HepG2 (cell line): ENCODE measurements around the gene EMC8. TPM values are rescaled to one million over a fixed set of nuclear protein-coding genes. Genes with fewer than 3 reads are reported as not detected.

Experiments
- ELF4 ChIP-seq: sonication (generic); formaldehyde crosslinking; IDR thresholded peaks from 2 replicates; pipeline ENCODE4 v1.5.0; 2020; ENCODE audit warnings: missing genetic modification reagents, mild to moderate bottlenecking, moderate library complexity, borderline replicate concordance
- HES4 ChIP-seq: sonication (generic); formaldehyde crosslinking; IDR thresholded peaks from 2 replicates; pipeline ENCODE4 v1.9.0; 2021; ENCODE audit warnings: mild to moderate bottlenecking, missing genetic modification reagents, borderline replicate concordance
- HNRNPL ChIP-seq: fragments of 200-400 bp; formaldehyde crosslinking; IDR thresholded peaks from 2 replicates; pipeline ENCODE4 v1.6.1; 2017; ENCODE audit warnings: mild to moderate bottlenecking, low read depth, low read length
- KLF13 ChIP-seq: sonication (generic); formaldehyde crosslinking; IDR thresholded peaks from 2 replicates; pipeline ENCODE4 v1.4.0; 2020; ENCODE audit warnings: mild to moderate bottlenecking, missing genetic modification reagents
- NPAS2 ChIP-seq: sonication (generic); formaldehyde crosslinking; IDR thresholded peaks from 2 replicates; pipeline ENCODE4 v1.8.0; 2022; ENCODE audit warnings: mild to moderate bottlenecking, missing genetic modification reagents, borderline replicate concordance
- NR2F6 ChIP-seq, 2 experiments: IDR thresholded peaks; 2 replicates each; pipeline ENCODE4 v1.6.1; 2016; ENCODE audit warnings: antibody characterized with exemption in 1 of 2, mild to moderate bottlenecking in 1 of 2
- SAP130 ChIP-seq: IDR thresholded peaks from 2 replicates; pipeline ENCODE4 v1.6.1; 2016; ENCODE audit warnings: low read depth
- SMARCC2 ChIP-seq: fragments of 450-650 bp; IDR thresholded peaks from 2 replicates; pipeline ENCODE4 v1.6.1; 2017; ENCODE audit warnings: antibody characterized with exemption, mild to moderate bottlenecking
- ZBTB37 ChIP-seq: sonication (generic); formaldehyde crosslinking; IDR thresholded peaks from 2 replicates; pipeline ENCODE4 v1.4.0; 2020; ENCODE audit warnings: mild to moderate bottlenecking, missing genetic modification reagents
- ZBTB4 ChIP-seq: sonication (generic); formaldehyde crosslinking; IDR thresholded peaks from 2 replicates; pipeline ENCODE4 v1.4.0; 2020; ENCODE audit warnings: missing genetic modification reagents, mild to moderate bottlenecking, borderline replicate concordance
- ZBTB42 ChIP-seq: sonication (generic); formaldehyde crosslinking; IDR thresholded peaks from 2 replicates; pipeline ENCODE4 v1.5.0; 2020; ENCODE audit warnings: mild to moderate bottlenecking, missing genetic modification reagents
- ZFP1 ChIP-seq: IDR thresholded peaks from 2 replicates; pipeline ENCODE4 v1.6.1; 2016
- ZFP36 ChIP-seq: fragments of 150-350 bp; IDR thresholded peaks from 2 replicates; pipeline ENCODE4 v1.6.1; 2018; ENCODE audit warnings: borderline replicate concordance, low read length, low read depth; ENCODE audit not compliant: partially characterized antibody
- ZFP82 ChIP-seq: sonication (generic); formaldehyde crosslinking; IDR thresholded peaks from 2 replicates; pipeline ENCODE4 v1.5.1; 2020; ENCODE audit warnings: mild to moderate bottlenecking, missing genetic modification reagents, borderline replicate concordance
- ZNF101 ChIP-seq: sonication (generic); formaldehyde crosslinking; IDR thresholded peaks from 2 replicates; pipeline ENCODE4 v1.4.0; 2020; ENCODE audit warnings: mild to moderate bottlenecking, low read depth, missing genetic modification reagents, borderline replicate concordance
- ZNF280B ChIP-seq: sonication (generic); formaldehyde crosslinking; IDR thresholded peaks from 2 replicates; pipeline ENCODE4 v1.5.0; 2020; ENCODE audit warnings: missing genetic modification reagents, mild to moderate bottlenecking, borderline replicate concordance
- ZNF549 ChIP-seq: sonication (generic); formaldehyde crosslinking; IDR thresholded peaks from 2 replicates; pipeline ENCODE4 v1.5.0; 2020; ENCODE audit warnings: missing genetic modification reagents
- ZNF761 ChIP-seq: sonication (generic); formaldehyde crosslinking; conservative IDR thresholded peaks from 2 replicates; pipeline ENCODE4 v1.4.0; 2020; ENCODE audit warnings: mild to moderate bottlenecking, missing genetic modification reagents
- ZSCAN21 ChIP-seq: sonication (generic); formaldehyde crosslinking; IDR thresholded peaks from 2 replicates; pipeline ENCODE4 v1.8.0; 2022; ENCODE audit warnings: mild to moderate bottlenecking, missing genetic modification reagents, moderate library complexity, borderline replicate concordance
- polyA plus RNA-seq, 8 experiments: library from polyadenylated mRNA; depleted of rRNA in 3 of 8; stranded (reverse) in 7 of 8; unstranded in 1 of 8; fragments of >200 nt; fragmentation: Illumina TruSeq in 4 of 8; extraction: Trizol in 4 of 8; gene quantifications; 2 replicates each; pipeline versions ENCODE4 v1.2.1 to v1.2.3, GENCODE V29; 2011 to 2016; ENCODE audit warnings: low read depth in 4 of 8, missing spikeins in 1 of 8, mixed read lengths in 1 of 8; ENCODE audit not compliant: insufficient read depth in 1 of 8
- total RNA-seq, 5 experiments: library from RNA; depleted of rRNA; stranded (reverse); fragments of >200 nt; fragmentation: Illumina TruSeq; extraction: Trizol; gene quantifications; 2 replicates each; pipeline ENCODE4 v1.2.3, GENCODE V29; 2016; ENCODE audit warnings: low read depth in 1 of 5
- TF ChIP-seq, protein P1 (sequence below): sonication (generic); formaldehyde crosslinking; IDR thresholded peaks from 2 replicates; pipeline ENCODE4 v1.4.0; 2020; ENCODE audit warnings: missing genetic modification reagents
- TF ChIP-seq, protein P2 (sequence below): IDR thresholded peaks from 2 replicates; pipeline ENCODE4 v1.6.1; 2016; ENCODE audit warnings: missing biosample characterization, missing genetic modification reagents, low read depth

The EMC8 gene
- total and polyA plus RNA-seq, 2 of the 13 experiments (the other 11 are each of a cell fraction or from before 2014, with no cell fraction given): 55.0 to 76.0 TPM

- TF ChIP-seq, protein P1, sequence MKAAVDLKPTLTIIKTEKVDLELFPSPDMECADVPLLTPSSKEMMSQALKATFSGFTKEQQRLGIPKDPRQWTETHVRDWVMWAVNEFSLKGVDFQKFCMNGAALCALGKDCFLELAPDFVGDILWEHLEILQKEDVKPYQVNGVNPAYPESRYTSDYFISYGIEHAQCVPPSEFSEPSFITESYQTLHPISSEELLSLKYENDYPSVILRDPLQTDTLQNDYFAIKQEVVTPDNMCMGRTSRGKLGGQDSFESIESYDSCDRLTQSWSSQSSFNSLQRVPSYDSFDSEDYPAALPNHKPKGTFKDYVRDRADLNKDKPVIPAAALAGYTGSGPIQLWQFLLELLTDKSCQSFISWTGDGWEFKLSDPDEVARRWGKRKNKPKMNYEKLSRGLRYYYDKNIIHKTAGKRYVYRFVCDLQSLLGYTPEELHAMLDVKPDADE (CRISPR knock-in tag): no peak
- TF ChIP-seq SAP130 (CRISPR knock-in tag) (0 out of 2 replicates have a peak, but pooled peaks have one; percentile 22), ZBTB4 (CRISPR knock-in tag) (no peak), KLF13 (CRISPR knock-in tag) (no peak), ZBTB37 (CRISPR knock-in tag) (no peak), ZNF761 (CRISPR knock-in tag) (no peak), ZNF280B (CRISPR knock-in tag) (no peak), SMARCC2 (no peak), HNRNPL (peak; percentile 40; the same call in 1 of the 2 replicates), ZBTB42 (peak; percentile 93), ZFP82 (CRISPR knock-in tag) (no peak), NPAS2 (CRISPR knock-in tag) (no peak), ZSCAN21 (CRISPR knock-in tag) (no peak), ZNF101 (CRISPR knock-in tag) (no peak), ZFP36 (no peak), ZFP1 (CRISPR knock-in tag) (no peak), ELF4 (CRISPR knock-in tag) (no peak), NR2F6 (IDR thresholded peaks at IDR 0.05) (peak; percentile 59; the same call in 1 of the 2 replicates), NR2F6 (CRISPR knock-in tag; IDR thresholded peaks at IDR 0.05) (peak; percentile 32; the same call in 1 of the 2 replicates), HES4 (CRISPR knock-in tag) (no peak), ZNF549 (CRISPR knock-in tag) (no peak)
- TF ChIP-seq, protein P2, sequence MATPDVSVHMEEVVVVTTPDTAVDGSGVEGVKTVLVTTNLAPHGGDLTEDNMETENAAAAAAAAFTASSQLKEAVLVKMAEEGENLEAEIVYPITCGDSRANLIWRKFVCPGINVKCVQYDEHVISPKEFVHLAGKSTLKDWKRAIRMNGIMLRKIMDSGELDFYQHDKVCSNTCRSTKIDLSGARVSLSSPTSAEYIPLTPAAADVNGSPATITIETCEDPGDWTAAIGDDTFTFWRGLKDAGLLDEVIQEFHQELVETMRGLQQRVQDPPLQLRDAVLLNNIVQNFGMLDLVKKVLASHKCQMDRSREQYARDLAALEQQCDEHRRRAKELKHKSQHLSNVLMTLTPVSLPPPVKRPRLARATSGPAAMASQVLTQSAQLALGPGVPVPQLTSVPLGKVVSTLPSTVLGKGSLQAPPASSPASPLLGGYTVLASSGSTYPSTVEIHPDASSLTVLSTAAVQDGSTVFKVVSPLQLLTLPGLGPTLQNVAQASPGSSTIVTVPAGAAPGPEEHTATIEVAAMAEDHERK (CRISPR knock-in tag): no peak
Observed at GRCh38 chr16:85781695-85782370, 17.5 kb downstream of the EMC8 start (continued).
